CD14-positive monocyte (primary cell): ENCODE data around the gene REXO5. TPM values are rescaled to one million over a fixed set of nuclear protein-coding genes. Genes with fewer than 3 reads are reported as not detected.
A peak's percentile ranks its signal among the peaks of the same experiment; 100 is the strongest.

ENCODE experiments used
- DNase-seq, 3 donors: peaks; one replicate each; pipeline ENCODE4 v3.0.0-alpha.2; 2011 to 2022
- H2AFZ ChIP-seq: 2 replicates; pipeline ENCODE4 v1.6.0; 2012; ENCODE audit warnings: mild to moderate bottlenecking, low read depth, low read length, inconsistent platforms; ENCODE audit not compliant: insufficient read depth, poor library complexity, severe bottlenecking
- H3K27ac ChIP-seq, 2 donors: 1 replicate in 1 of 2; 2 replicates in 1 of 2; pipeline ENCODE4 v1.5.1; 2012 to 2013; ENCODE audit warnings: low read length in 2 of 2, control low read depth in 1 of 2, inconsistent platforms in 1 of 2, low read depth in 1 of 2, mild to moderate bottlenecking in 1 of 2
- H3K27me3 ChIP-seq, 2 donors: one replicate each; pipeline versions ENCODE4 v1.6.0 to v1.6.1; 2011 to 2013; ENCODE audit warnings: low read length in 2 of 2; ENCODE audit not compliant: control insufficient read depth in 2 of 2, insufficient read depth in 2 of 2
- H3K36me3 ChIP-seq, 2 donors: replicated peaks in 1 of 2; 1 replicate in 1 of 2; 2 replicates in 1 of 2; pipeline versions ENCODE4 v1.5.1 to v1.6.1; 2012 to 2013; ENCODE audit warnings: low read length in 2 of 2, control low read depth in 1 of 2, inconsistent platforms in 1 of 2, mild to moderate bottlenecking in 1 of 2; ENCODE audit not compliant: insufficient read depth in 2 of 2, control insufficient read depth in 1 of 2
- H3K4me1 ChIP-seq, 2 donors: 1 replicate in 1 of 2; 2 replicates in 1 of 2; pipeline versions ENCODE4 v1.5.1 to v1.6.1; 2012 to 2013; ENCODE audit warnings: low read length in 2 of 2, control low read depth in 1 of 2, inconsistent platforms in 1 of 2, mild to moderate bottlenecking in 1 of 2, moderate library complexity in 1 of 2; ENCODE audit not compliant: insufficient read depth in 2 of 2, control insufficient read depth in 1 of 2
- H3K4me2 ChIP-seq: replicated peaks from 2 replicates; pipeline ENCODE3; 2012; ENCODE audit warnings: low read length, moderate library complexity, mild to moderate bottlenecking; ENCODE audit not compliant: poor library complexity, severe bottlenecking; ENCODE audit errors: extremely low read depth
- H3K4me3 ChIP-seq, 3 experiments: fragments of 200-600 bp in 1 of 3; sonication (generic) in 1 of 3; replicated peaks in 1 of 3; 1 replicate in 2 of 3; 2 replicates in 1 of 3; pipeline ENCODE4 v1.5.1; 2011 to 2013; ENCODE audit warnings: low read length in 3 of 3, mild to moderate bottlenecking in 3 of 3, control low read depth in 2 of 3, low read depth in 2 of 3, inconsistent platforms in 1 of 3, moderate library complexity in 1 of 3
- H3K79me2 ChIP-seq: 2 replicates; pipeline ENCODE4 v1.6.0; 2012; ENCODE audit warnings: mild to moderate bottlenecking, control low read depth, inconsistent platforms, low read length, moderate library complexity; ENCODE audit not compliant: insufficient read depth
- H3K9ac ChIP-seq: 2 replicates; pipeline ENCODE4 v1.6.0; 2017; ENCODE audit warnings: low read length, mild to moderate bottlenecking; ENCODE audit not compliant: insufficient read depth, poor library complexity, severe bottlenecking
- H3K9me3 ChIP-seq, 2 donors: replicated peaks in 1 of 2; 1 replicate in 1 of 2; 2 replicates in 1 of 2; pipeline versions ENCODE4 v1.5.1 to v1.6.1; 2012 to 2013; ENCODE audit warnings: low read length in 2 of 2, control low read depth in 1 of 2; ENCODE audit not compliant: control insufficient read depth in 1 of 2, insufficient read depth in 1 of 2
- H4K20me1 ChIP-seq: 2 replicates; pipeline ENCODE4 v1.6.0; 2012; ENCODE audit warnings: mild to moderate bottlenecking, low read length, control low read depth, moderate library complexity; ENCODE audit not compliant: insufficient read depth
- H3K27ac Mint-ChIP-seq, 7 donors: one replicate each; pipeline ENCODE4 v1.8.0; 2020; ENCODE audit warnings: mild to moderate bottlenecking in 7 of 7, mixed read lengths in 7 of 7, moderate library complexity in 6 of 7, inconsistent platforms in 2 of 7
- H3K27me3 Mint-ChIP-seq, 3 donors: one replicate each; pipeline ENCODE4 v1.8.0; 2021 to 2022; ENCODE audit warnings: low read depth in 3 of 3, mild to moderate bottlenecking in 3 of 3, mixed read lengths in 3 of 3, moderate library complexity in 3 of 3, inconsistent platforms in 1 of 3
- H3K36me3 Mint-ChIP-seq, 2 donors: one replicate each; pipeline ENCODE4 v1.8.0; 2020; ENCODE audit warnings: mixed read lengths in 2 of 2, inconsistent platforms in 1 of 2, mild to moderate bottlenecking in 1 of 2
- H3K4me1 Mint-ChIP-seq: one replicate; pipeline ENCODE4 v1.8.0; 2020; ENCODE audit warnings: mild to moderate bottlenecking, mixed read lengths
- H3K4me3 Mint-ChIP-seq, 2 donors: one replicate each; pipeline ENCODE4 v1.8.0; 2020; ENCODE audit warnings: mild to moderate bottlenecking in 2 of 2, mixed read lengths in 2 of 2, moderate library complexity in 1 of 2
- H3K9me3 Mint-ChIP-seq, 7 donors: one replicate each; pipeline ENCODE4 v1.8.0; 2020 to 2022; ENCODE audit warnings: mixed read lengths in 7 of 7, mild to moderate bottlenecking in 6 of 7, moderate library complexity in 6 of 7, inconsistent platforms in 2 of 7
- WGBS: methylation state at CpG from one replicate; pipeline ENCODE4 v1.1.5; 2013; ENCODE audit warnings: missing lambda C conversion rate; ENCODE audit not compliant: insufficient coverage; 5-methylcytosine and 5-hydroxymethylcytosine counted together
- intact Hi-C, 2 donors: fragments of 100-400 bp; cut with micrococcal nuclease; formaldehyde crosslinking; loops; one replicate each; pipeline versions ENCODE4 v1.15.0 to v1.15.1; 2023
- polyA plus RNA-seq, 3 donors: library from polyadenylated mRNA; depleted of rRNA in 1 of 3; unstranded in 2 of 3; stranded (reverse) in 1 of 3; fragments of 300-500 nt in 2 of 3; fragments of >200 nt in 1 of 3; fragmentation: Illumina TruSeq in 2 of 3; gene quantifications; 1 replicate in 2 of 3; 2 replicates in 1 of 3; pipeline ENCODE4 v1.2.3, GENCODE V29; 2012 to 2021
- TF ChIP-seq, protein P1 (sequence below): fragments of 200-600 bp; IDR thresholded peaks from one replicate; pipeline ENCODE4 v1.8.0; 2022; ENCODE audit warnings: antibody characterized with exemption, mild to moderate bottlenecking

REXO5 gene
- polyA plus RNA-seq, 3 donors, result 0.52 to 1.4 (median 0.55) TPM

DNA sequence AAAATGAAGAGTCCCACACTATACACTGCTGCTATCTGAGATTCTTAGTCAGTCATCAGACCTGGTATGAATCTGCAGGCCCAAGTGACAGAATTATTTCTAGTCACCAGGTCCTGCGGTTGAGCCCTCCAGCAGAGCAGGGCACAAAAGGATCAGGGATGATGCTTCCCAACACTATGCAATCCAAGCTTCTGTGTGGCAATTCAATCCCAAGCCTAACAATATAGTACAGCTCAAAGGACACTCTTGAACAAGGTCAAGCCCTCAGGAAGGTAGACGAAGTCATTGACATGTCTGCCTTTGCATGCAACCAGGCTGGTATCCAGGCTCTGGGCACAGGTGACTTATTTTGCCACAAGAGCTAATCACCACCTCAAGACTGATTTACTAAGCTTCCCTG lies 88.1 kb downstream of the REXO5 start:
- H3K4me1 ChIP-seq, result peaks cover 4 to 21% of the 10 kb centered on the region in 2 donors
- intact Hi-C loops, result loop anchor here in 1 of 2 donors (10.0 kb wide), 1 partner anchor 150 kb away; the partner anchor contains the start of gene THUMPD1
- Mint-ChIP-seq H3K9me3 (no peaks in the 10 kb centered on the region), H3K4me3 (peak overlapping the region in 1 of 2 donors; percentile 16), H3K27ac (no peak overlapping the region), H3K4me1 (peaks cover 25% of the 10 kb centered on the region), H3K27me3 (no peaks in the 10 kb centered on the region), H3K36me3 (peaks cover 49 to 62% of the 10 kb centered on the region in 2 donors)
- peaks cover 0 to 59% of the 10 kb centered on the region in 2 donors for H3K36me3 ChIP-seq
- whole genome bisulfite sequencing, result 80% methylated on average over 2 of the region's 2 CpGs
- TF ChIP-seq, protein P1, sequence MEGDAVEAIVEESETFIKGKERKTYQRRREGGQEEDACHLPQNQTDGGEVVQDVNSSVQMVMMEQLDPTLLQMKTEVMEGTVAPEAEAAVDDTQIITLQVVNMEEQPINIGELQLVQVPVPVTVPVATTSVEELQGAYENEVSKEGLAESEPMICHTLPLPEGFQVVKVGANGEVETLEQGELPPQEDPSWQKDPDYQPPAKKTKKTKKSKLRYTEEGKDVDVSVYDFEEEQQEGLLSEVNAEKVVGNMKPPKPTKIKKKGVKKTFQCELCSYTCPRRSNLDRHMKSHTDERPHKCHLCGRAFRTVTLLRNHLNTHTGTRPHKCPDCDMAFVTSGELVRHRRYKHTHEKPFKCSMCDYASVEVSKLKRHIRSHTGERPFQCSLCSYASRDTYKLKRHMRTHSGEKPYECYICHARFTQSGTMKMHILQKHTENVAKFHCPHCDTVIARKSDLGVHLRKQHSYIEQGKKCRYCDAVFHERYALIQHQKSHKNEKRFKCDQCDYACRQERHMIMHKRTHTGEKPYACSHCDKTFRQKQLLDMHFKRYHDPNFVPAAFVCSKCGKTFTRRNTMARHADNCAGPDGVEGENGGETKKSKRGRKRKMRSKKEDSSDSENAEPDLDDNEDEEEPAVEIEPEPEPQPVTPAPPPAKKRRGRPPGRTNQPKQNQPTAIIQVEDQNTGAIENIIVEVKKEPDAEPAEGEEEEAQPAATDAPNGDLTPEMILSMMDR, result no peak
- H2AFZ ChIP-seq, result no peak overlapping the region
- H3K79me2 ChIP-seq, result peaks cover 52% of the 10 kb centered on the region
- peaks cover 44% of the 10 kb centered on the region for H4K20me1 ChIP-seq
- H3K9ac ChIP-seq, result no peak overlapping the region
- no peak for DNase-seq
- no peak overlapping the region for H3K4me2 ChIP-seq
- H3K27me3 ChIP-seq, result no peaks in the 10 kb centered on the region
- no peak overlapping the region for H3K27ac ChIP-seq
- H3K4me3 ChIP-seq, result no peak overlapping the region
- no peaks in the 10 kb centered on the region for H3K9me3 ChIP-seq

DNA sequence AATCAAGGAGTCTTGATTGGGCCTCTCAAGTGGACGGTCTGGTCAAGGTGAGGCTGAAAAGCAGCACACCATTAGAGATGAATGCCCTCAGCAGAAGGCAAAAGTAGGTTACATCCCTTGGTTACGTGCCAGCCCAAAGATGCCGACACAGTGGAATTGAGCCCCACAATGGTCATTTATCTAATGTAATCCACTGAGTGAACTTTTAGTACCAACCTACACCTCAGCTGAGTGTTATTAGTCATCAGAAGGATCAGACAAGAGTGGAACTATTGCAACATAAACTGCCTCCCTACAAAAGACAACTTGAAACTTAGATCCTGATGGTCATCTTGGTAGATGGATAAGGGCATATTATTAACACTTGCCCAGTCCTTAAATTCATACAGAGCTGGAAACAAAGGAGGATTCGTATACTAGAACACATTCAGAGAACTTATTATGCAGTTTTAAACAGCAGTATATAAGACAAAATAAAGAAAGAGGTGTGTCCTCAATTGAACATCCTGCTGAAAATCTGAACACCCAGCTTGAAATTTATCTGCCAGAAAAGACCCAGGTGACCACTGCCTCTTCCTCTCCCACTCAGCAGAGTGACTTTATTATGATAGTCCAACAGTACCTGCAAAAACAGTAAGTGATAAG lies 91.0 kb downstream of the REXO5 start:
- no peak overlapping the region for H3K4me2 ChIP-seq
- H3K27me3 Mint-ChIP-seq, result peaks cover 0 to 4% (median 0%) of the 10 kb centered on the region in 3 donors
- peaks cover 41% of the 10 kb centered on the region for H3K4me1 Mint-ChIP-seq
- H3K4me1 ChIP-seq, result peaks cover 23 to 43% of the 10 kb centered on the region in 2 donors
- TF ChIP-seq, protein P1, result no peak
- H3K27ac Mint-ChIP-seq, result peak overlapping the region; percentile 16 to 84 (median 47)
- H2AFZ ChIP-seq, result no peak overlapping the region
- H4K20me1 ChIP-seq, result peaks cover 24% of the 10 kb centered on the region
- no peak overlapping the region for H3K9ac ChIP-seq
- peaks cover 30 to 47% of the 10 kb centered on the region in 2 donors for H3K36me3 Mint-ChIP-seq
- peaks cover 0 to 36% of the 10 kb centered on the region in 2 donors for H3K36me3 ChIP-seq
- no peak overlapping the region for H3K4me3 ChIP-seq
- no peaks in the 10 kb centered on the region for H3K27me3 ChIP-seq
- H3K9me3 ChIP-seq, result no peaks in the 10 kb centered on the region
- intact Hi-C loops, result loop anchor here in 1 of 2 donors (10.0 kb wide), 1 partner anchor 153 kb away; the partner anchor contains the start of gene THUMPD1
- DNase-seq, result peak in 2 of 3 donors; percentile 49 to 59
- peaks cover 0 to 2% (median 0%) of the 10 kb centered on the region in 7 donors for H3K9me3 Mint-ChIP-seq
- H3K79me2 ChIP-seq, result peaks cover 79% of the 10 kb centered on the region
- H3K27ac ChIP-seq, result no peak overlapping the region
- 100% methylated on average over 3 of the region's 4 CpGs for WGBS
- H3K4me3 Mint-ChIP-seq, result no peak overlapping the region
